ENCODE data around the gene ABCF3. TPM values are rescaled to one million over a fixed set of nuclear protein-coding genes. Genes with fewer than 3 reads are reported as not detected.

Gene ABCF3
- total and polyA plus RNA-seq, 2 of the 13 experiments (the other 11 are each of a cell fraction or from before 2014, with no cell fraction given): 38.8 to 46.5 TPM

DNA sequence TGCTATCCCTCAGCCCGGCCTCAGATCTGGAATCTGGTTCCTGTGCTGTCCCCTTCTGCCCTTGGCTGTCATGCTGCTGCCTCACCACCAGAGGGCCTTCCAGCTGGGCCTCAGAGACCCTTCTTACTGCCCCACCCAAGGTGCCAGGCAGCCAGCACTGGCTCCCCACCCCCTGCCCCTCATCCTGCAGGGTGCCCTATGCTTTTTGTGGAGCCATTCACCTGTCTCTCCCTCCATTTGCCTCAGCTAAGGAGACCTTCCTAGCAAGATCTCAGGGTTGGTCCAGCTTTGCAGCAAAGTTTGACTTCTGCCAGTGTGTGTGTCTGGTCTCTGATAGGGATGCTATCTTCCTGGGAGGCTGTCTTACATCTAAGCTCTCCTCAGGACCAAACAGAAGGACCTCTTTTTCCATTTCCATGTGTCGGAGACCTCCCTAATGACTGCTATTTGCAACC is 41.5 kb downstream of the ABCF3 start (continued):
- TF ChIP-seq NR2F6 (IDR thresholded peaks at IDR 0.05): no peak
- 0 out of 2 replicates have a peak, but pooled peaks have one; percentile 19 for TF ChIP-seq NR2F6 (CRISPR knock-in tag; IDR thresholded peaks at IDR 0.05)
- TF ChIP-seq HCFC1 (IDR thresholded peaks at IDR 0.05; ENCODE audit: low read depth, low read length): no peak
- no peak for TF ChIP-seq HOXA3 (CRISPR knock-in tag; IDR thresholded peaks at IDR 0.05)
- TF ChIP-seq, protein P1, sequence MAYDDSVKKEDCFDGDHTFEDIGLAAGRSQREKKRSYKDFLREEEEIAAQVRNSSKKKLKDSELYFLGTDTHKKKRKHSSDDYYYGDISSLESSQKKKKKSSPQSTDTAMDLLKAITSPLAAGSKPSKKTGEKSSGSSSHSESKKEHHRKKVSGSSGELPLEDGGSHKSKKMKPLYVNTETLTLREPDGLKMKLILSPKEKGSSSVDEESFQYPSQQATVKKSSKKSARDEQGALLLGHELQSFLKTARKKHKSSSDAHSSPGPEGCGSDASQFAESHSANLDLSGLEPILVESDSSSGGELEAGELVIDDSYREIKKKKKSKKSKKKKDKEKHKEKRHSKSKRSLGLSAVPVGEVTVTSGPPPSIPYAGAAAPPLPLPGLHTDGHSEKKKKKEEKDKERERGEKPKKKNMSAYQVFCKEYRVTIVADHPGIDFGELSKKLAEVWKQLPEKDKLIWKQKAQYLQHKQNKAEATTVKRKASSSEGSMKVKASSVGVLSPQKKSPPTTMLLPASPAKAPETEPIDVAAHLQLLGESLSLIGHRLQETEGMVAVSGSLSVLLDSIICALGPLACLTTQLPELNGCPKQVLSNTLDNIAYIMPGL (CRISPR knock-in tag; IDR thresholded peaks at IDR 0.05; ENCODE audit: borderline replicate concordance in 1 of 2, low read depth in 1 of 2): peak; percentile 31; a peak in 1 of 4 replicates
- no peak for TF ChIP-seq BCL3 (CRISPR knock-in tag; IDR thresholded peaks at IDR 0.05)
- no peak for TF ChIP-seq ZNF841 (CRISPR knock-in tag; IDR thresholded peaks at IDR 0.05; ENCODE audit: borderline replicate concordance)
- TF ChIP-seq POLR2AphosphoS5 (IDR thresholded peaks at IDR 0.05; ENCODE audit: low read depth, low read length): no peak
- TF ChIP-seq EEA1 (CRISPR knock-in tag; IDR thresholded peaks at IDR 0.05; ENCODE audit: borderline replicate concordance): no peak
- TF ChIP-seq, protein P2, sequence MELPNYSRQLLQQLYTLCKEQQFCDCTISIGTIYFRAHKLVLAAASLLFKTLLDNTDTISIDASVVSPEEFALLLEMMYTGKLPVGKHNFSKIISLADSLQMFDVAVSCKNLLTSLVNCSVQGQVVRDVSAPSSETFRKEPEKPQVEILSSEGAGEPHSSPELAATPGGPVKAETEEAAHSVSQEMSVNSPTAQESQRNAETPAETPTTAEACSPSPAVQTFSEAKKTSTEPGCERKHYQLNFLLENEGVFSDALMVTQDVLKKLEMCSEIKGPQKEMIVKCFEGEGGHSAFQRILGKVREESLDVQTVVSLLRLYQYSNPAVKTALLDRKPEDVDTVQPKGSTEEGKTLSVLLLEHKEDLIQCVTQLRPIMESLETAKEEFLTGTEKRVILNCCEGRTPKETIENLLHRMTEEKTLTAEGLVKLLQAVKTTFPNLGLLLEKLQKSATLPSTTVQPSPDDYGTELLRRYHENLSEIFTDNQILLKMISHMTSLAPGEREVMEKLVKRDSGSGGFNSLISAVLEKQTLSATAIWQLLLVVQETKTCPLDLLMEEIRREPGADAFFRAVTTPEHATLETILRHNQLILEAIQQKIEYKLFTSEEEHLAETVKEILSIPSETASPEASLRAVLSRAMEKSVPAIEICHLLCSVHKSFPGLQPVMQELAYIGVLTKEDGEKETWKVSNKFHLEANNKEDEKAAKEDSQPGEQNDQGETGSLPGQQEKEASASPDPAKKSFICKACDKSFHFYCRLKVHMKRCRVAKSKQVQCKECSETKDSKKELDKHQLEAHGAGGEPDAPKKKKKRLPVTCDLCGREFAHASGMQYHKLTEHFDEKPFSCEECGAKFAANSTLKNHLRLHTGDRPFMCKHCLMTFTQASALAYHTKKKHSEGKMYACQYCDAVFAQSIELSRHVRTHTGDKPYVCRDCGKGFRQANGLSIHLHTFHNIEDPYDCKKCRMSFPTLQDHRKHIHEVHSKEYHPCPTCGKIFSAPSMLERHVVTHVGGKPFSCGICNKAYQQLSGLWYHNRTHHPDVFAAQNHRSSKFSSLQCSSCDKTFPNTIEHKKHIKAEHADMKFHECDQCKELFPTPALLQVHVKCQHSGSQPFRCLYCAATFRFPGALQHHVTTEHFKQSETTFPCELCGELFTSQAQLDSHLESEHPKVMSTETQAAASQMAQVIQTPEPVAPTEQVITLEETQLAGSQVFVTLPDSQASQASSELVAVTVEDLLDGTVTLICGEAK (IDR thresholded peaks at IDR 0.05): no peak
- TF ChIP-seq, protein P2 (CRISPR knock-in tag; IDR thresholded peaks at IDR 0.05): no peak
- TF ChIP-seq ZNF777 (CRISPR knock-in tag; IDR thresholded peaks at IDR 0.05): no peak
- no peak for TF ChIP-seq MEF2D (CRISPR knock-in tag; IDR thresholded peaks at IDR 0.05)
- TF ChIP-seq ZNF205 (CRISPR knock-in tag; IDR thresholded peaks at IDR 0.05): no peak
- no peak for TF ChIP-seq FIP1L1 (IDR thresholded peaks at IDR 0.05; ENCODE audit: borderline replicate concordance, insufficient read depth, low read depth, low read length)
- TF ChIP-seq KAT2B (IDR thresholded peaks at IDR 0.05; ENCODE audit: borderline replicate concordance, low read depth, low read length): no peak

Data from HepG2 (cell line).